Glomerular visceral epithelial cell (primary cell): Measurements from ENCODE around the gene SLC3A2.

Experiments used
- DNase-seq: peaks from one replicate; pipeline ENCODE4 v3.0.0-alpha.2; 2016; ENCODE audit errors: extremely low spot score

Gene SLC3A2

DNA sequence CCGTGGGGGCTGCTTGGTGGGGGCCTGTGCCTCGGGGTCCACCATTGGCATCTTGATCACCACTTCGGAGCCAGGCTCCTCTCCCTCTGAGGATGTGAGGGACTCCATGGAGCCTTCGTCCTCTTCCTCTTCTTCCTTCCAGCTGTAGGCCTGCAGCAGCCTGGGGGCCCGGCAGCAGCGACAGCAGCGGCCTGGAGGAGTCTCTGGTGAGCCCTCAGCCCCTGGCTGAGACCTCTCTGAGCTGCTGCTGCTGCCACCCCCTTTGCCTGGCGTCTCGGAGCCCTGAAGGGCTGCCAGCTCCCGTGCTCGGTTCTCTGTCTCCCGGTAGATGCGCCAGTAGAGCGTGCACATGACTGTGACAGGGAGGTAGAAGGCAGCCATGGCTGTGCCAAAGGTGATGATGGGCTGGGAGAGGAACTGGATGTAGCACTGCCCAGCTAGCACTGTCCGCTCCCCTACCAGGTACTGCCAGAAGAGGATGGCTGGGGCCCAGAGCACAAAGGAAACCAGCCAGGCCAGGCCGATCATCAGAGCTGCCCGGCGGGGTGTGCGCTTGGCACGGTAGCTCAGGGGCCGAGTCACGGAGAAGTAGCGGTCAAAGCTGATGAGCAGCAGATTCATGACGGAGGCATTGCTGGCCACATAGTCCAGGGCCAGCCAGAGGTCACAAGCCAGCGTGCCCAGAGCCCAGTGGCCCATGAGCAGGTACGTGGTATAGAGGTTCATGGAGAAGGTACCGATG is 29.6 kb downstream of the SLC3A2 start:
- DNase-seq: no peak

DNA sequence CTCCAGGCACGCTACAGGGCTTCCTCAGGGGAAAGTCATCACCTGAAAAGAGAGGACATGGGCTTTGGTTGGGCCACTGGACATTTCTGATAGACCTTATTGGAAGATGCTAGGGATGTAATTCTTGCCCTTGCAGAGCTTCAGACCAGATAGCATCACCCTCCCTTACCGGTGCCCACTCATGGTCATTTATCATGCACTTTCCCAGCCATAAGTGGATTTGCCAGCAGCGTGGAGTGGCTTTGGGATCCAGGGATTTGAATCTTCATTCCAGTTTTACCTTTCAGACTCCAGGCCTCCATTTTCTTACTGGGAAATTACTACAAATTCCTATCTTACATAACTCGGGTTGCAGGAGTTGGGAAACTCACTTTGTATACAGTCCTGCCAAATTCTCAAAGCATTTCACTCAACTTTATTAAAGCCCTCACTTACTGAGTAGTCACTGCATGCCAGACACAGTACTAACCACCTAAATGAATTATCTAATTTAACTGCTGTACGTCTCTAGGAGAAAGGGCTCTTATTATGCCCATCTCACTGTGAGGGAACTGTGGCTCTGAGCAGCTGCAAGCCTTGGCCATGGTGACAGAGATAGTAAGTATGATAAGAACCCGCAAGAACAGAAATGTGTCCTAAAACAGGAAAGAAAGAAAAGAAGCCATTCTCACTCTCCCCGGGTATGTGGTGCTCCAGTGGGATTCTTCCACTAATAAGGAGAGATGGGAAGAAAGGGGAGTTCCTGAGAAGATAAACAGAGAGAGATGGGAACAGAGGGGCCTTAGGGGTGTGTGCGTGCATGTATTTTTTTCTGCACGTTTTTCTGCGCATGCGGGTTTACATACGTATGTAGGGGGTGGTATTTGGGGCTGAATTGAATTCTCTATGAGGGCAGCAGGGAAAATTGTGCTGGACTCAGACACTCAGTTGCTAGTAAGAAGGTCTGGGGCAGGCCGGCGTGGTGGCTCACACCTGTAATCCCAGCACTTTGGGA is 30.7 kb downstream of the SLC3A2 start:
- no peak for DNase-seq

DNA sequence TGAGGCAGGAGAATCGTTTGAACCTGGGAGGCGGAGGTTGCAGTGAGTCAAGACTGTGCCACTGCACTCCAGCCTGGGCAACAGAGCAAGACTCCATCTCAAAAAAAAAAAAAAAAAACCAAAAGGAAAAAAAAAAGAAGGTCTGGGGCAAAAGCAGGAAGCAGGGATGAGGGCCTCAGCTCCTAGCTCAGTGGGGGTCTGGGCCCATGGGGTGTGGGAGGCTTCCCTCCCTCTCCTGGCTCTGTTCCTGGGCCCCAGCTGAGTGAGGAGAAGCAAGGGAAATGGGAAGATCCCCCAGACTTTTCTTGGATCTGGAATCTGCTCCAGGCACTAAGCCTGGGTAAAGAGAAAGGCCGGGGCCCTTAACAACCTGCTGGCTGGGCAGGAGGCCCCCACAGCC is 31.6 kb downstream of the SLC3A2 start:
- DNase-seq: no peak

DNA sequence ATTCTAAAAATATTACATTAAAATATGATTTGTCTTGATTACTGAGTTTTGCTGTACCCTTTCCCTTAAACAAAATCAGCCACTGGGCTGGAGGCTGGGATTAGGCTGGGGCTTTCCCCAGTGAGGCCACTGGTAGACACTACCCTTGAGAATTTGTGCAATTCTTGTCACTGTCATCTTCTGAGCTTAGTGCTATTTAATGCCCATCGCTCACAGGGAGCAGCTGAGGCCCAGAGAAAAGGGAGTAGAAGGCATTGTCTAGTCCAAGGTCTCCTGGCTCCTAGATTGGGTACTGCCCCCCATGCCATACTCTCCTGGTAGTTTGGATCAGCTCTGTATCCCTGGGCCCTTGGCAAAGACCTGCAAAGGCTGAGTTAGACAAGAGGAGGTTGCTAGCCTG is 33.7 kb downstream of the SLC3A2 start:
- DNase-seq: no peak

DNA sequence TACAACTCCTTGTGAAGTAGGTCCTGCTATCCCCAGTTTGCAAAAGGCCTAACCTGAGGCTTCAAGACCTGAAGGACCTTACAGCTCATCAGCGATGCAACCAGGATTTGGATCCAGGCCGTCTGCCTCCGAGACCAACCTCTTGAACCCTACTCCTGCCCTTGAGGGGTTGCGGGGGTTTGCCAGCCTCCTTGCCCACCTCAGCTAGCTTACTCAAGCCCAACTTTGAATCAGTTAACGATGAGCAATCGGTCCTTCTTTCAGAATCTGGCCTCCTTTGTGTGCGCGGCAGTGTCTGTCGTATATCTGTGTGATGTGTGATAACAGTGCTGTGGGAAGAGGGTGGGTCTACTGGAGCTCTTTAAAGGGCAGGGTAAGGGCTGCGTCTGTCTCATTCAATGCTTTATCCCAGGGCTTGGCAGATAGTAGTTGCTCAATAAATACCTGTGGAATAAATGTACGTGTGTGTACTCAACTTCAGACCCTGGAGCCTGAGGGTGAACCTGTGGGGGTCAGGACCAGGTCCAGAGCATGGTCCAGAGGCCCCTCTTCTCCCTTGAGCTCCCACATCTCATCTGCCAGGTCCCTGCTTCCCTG is 37.3 kb downstream of the SLC3A2 start:
- DNase-seq: no peak

DNA sequence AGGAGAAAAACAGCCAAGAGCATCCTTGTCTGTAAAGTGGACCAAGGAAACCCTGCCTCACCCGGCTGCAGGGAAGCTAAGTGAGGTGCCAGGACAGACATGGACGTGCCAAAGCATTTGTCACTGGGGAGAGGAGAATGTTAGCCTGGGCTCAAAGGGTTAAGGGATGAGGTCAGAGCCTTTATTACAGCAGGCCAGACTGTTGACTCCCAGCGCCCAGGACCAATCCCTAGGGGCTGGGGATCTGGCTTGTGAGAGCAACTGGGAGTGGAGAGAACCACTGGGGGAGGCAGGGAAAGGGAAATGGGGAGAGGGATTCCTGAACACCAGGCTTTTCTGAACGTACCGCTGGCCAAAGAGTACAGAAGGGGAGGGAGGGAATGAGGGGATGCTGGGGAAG is 37.8 kb downstream of the SLC3A2 start:
- no peak for DNase-seq

DNA sequence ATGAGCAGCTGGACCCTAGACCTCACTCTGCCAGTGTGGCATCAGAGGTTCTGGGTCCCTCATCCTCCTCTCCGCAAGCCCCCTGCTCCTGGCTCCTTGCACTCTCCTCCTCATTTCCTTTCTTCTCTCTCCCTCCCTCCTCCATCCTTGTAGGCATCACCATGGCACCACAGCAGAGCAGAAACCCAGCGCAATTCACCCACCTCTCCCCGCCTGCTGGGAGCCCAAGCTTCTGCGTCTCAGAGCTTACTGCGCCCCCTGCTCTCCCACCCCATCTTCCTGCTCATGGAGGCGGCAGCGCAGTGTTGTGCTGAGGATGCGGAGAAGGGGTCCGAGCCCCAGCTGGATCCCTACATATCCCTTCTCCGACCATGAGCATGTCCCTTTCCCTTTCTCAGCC is 38.8 kb downstream of the SLC3A2 start:
- no peak for DNase-seq

DNA sequence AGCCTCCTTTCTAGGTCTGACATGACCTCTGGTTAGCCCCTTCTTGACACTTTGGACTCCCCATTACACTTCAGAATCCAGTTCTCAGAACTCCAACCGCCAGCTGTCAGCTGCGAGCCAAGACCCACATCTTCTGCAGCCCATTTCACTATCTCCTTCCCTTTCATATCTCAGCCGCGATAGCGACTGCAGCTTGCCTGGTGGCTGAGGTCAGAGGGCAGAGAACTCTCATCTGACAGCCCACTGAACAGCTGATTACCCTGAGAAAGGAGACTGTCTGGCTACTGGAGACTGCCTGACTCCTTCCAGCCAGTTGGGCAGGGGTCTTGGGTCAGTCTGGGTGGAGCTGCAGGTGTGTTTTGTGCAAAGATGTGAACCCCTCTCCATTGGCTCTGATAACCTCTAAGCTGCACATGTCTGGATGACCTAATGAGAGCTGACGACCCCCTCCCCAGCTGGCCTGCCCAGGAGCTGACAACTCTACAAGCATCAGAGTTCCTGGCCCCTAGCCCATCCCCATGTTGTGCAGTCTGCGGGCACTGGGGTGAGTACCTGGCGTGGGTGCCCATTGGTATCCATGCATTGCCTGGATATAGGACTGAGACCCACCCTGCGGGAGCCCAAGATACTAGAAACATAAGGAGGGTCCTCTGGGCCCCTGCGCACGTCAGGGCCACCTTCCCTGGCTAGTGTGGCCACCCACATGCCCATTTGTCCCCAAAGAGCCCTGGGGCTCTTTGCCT is 39.4 kb downstream of the SLC3A2 start:
- no peak for DNase-seq

DNA sequence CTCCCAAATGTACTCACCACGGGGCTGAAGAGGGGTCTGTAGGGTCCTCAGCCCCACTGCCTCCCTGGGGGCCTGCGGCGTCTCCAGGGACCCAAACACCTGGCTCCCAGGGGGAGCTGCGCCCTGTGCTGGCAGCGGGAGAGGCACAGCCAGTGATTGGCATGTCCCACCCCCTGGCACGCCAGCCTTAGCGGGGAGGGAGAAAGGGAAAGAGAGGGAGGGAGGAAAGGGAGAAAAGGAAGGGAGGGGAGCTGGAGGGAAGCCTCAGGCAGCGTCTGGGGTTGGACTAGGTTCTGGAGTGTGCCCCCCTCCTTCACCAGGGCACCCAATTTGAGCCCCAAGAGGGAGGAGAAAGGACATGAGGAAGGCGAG is 40.5 kb downstream of the SLC3A2 start, which contains the start of gene CHRM1:
CHRM1 (minus strand) TSS at position 163 of the 372 bp plus-strand sequence. CDS start 10,263 bp downstream, outside the sequence.
- DNase-seq: no peak

DNA sequence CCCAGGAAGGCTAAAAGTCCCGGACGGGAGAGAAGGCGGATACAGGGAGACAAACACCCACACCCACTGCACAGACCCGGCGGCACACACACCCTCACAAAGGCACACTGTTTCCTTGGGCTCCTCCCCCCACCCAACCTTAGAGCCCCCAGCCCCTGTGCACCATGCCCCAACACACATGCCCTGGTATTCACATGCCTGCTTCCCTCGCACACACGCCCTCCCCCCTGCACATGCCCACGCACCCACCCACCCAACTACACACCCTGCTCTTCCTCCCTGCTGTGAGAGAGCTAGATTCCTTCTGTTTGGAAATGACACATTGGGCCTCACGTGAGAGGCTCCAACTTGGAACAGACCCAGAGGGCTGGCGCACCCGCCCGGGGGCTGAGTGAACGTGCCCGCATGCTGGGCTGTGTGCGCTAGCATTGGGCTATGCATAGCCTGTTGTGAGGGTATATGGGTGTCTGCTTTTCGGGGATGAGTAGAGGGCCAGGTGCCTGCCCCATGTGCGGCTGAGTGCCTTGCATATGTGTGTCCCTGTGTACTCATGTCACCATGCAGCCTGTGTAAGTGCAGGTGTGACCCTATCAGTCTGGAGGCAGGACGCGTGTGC is 41.0 kb downstream of the SLC3A2 start:
- no peak for DNase-seq

DNA sequence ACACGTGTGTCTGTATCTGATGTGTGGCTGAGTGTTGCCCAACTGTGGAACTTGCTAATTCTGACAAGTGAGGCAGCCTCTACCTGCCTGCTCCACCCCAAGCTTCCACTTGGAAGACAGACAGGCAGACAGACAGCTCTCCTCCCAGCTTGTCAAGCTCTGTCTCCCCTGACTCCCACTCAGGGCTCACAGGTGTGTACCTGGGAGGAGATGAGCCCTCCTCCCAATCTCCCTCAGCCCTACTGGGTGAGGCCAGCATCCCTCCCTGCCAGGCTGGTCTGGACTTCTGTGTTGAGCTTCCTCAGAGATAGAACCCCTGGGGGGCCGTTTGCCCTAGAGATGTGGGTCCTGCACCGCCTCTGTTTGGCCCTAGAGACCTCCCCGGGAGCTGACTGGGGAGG is 41.5 kb downstream of the SLC3A2 start:
- DNase-seq: no peak

DNA sequence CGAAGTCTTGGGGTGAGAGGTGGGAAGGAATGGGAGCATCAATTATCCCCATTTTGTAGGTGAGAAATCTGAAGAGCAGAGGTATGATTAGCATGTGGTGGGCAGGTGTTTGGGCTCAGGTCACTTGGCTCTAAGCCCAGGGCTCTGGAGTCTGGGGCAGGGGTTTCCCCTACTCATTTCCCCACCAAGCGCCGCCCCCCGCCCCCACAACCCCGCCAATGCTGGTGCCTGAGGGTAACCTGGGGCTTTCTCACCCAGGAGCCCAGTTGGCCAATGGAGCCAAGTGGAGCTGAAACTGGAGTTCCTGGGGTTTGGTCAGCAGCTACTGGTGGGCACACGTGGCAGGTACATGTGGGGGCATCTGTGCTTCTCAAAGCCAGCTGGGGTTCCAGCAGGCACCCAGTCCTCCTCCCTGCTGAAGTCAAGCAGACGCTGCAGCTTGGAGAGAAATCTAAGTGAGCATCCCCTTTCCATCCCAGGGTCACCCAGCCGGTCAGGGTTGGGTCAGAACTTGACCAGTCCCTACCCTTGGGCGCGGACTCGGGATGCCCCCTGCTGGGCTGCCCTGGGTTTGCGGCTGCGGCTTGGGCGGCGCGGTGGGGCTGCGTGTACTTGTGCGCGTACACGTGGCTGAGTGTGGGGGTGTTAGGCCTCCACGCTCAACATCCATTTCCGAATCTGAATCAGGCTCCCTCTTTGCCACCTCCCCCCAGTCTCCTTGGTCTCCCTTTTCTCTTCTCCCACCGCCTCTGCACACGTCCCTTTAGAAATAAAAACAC is 42.1 kb downstream of the SLC3A2 start:
- no peak for DNase-seq

DNA sequence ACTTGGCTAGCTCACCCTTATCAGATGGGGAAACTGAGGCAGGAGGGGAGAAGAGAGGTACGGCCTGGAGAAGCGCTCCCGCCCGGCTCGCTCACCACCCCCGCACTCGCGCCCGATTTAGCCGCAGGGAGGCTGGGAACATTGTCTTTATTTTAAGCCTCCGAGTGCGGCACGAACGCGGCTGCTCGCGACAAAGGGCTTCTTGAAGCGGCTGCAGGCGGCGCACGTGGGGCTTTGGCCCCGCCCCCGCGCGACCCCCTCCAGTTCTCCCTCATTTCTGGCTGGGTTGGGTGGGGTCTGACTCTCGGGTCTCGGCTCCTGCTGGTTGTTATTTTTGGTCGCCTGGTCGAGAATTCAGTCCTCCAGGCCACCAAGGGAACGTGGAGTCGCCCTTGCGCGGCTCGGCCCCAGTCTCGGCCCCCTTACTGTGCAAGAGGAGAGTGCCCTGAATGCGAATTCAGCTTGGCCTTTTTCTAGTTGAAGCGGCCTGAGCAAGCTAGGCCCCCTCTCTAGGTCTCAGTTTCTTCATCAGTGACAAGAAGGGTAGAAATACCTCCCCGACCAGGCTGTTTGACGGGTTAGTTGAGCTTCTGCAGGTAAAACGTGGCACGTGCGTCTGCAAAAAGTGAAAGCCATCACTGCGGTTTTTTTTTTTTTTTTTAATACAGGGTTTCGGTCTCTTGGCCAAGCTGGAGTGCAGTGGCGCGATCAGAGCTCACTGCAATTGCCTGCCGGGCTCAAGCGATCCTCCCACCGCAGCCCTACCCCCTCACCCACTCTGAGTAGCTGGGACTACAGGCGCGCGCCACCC is 43.1 kb downstream of the SLC3A2 start:
- no peak for DNase-seq

DNA sequence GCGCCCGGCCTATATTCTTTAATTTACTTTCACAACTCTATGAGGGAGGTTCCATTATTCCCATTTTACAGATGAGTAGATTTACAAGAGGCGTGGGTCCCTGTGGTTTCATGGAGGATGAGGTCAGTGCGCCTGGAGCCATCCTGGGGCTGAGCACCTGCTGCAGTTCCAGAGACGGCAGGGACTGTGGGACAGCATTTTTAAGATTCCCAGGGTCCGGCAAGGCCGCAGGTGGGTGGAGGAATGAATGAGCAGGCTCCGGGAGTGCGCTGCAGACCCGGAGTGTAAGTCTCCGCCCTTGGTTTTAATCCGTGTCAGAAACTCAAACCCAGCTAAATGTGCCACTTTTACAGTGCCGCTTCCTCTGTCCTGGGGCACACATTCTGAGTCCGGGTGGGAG is 44.6 kb downstream of the SLC3A2 start:
- DNase-seq: no peak

DNA sequence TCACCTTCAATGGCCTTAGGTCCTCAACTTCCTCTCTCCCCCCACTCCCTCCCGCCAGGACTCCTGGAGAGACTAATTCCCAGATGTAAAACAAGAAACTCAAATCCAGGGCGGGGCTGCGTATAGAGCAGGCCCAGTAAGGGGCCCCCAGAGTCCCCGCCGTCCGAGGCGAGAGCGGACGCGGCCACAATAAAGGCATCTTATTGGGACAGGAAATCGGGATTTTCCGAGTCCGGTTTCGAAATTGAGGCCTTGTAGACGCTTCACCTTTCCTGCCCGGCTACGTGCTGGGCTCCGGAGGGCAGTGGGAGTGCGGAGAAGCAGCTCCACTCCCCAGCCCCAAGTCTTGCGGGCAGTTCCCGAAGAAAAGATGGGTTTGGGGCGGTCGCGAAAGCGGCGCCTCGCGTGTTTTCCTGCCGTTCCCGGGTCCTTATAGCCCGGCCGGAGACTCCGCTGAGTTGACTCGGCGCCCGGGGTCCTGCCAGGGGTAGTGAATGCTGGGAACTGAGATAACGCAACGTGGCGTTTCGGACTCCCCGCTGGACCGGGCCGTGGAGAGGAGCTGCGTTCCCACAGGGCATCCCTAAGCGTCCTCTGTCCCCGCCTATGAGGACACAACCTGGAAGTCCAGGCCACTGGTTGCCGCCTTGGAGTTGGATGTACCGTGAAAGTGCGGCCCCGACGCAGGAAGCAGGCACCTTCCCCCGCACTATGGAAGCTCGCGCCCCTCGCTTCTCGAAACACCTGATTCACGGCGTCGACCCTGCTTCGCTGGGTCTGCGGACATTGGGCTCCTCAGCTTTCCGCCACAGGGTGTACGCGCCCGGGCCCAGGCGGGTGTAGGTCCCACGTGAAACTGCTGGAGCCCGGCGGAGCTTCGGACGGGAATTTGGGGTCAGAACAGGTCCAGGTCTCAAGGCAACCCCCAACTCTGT is 45.3 kb downstream of the SLC3A2 start:
- DNase-seq: no peak

DNA sequence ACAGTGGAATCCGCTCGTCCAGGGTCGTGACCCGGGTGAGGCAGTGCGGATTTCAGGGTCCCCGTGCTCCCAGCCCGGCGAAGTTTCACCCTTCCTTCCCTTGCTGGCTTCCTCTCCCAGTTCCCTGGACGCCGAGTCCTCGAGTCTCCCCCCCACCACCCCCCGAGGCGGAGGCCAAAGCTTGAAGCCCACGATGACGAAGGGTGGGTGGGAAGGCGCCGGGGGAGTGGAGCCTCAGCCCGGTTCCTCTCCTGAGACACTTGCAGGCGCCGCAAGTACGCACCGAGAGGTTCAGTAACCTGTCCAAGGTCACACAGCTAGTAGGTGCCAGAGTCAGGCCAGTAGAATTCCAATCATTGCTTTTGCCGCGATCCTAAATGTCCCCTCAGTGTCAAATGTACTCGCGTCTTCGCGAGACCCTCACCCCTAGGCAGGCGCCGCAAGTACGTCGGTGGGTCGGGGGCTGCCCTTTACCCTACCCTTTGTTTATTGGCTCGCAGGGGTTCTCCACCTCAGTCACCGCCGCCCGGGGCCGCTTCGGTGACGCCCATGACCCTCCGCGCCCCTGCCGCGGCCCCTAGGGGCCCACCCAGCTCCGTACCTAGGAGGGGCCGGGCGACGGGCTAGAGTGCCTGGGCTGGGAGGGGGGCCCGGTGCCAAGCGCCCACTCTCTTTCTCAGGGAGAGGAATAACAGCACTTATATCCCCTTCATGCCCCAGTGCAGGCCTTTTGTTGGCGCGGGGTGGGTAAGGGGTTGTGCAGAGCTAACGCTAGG is 46.2 kb downstream of the SLC3A2 start:
- no peak for DNase-seq

DNA sequence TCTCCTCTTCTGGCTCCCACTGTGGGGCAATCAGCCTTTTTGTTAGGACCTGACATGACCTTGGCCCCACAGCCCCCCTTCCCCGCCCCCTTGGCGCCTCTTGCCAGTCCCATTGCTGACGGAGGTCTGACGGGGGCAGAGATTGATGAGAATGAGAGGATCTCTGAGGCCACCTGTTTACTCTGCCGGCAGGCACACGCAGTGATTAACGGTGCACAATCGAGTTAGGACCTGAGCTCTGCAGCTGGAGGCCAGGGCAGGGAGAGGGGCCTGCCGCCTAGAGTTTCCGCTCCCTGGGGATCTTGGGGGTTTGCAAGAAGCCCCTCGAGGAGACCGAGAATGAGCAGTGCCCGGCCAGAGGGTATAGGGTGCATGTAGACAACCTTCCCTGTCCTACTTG is 47.3 kb downstream of the SLC3A2 start:
- DNase-seq: no peak

DNA sequence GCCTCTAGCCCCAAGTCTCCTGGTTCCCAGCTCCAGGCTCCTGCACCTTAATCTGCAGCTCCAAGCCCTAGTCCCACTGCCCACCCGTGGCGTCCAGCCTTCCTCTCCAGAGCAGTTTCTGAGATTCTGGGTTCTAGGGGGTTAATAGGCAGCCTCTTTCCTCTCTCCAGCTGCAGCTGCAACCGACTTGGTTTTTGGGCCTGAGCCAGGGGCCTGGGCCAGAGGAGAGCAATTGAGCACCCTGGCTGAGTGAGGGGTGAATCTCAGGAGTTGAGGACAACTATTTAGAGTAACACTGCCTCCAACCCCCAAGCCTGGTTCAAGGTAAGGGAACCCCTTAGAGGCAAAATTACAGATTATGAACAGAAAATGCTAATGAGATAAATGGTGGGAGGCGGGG is 49.5 kb downstream of the SLC3A2 start:
- DNase-seq: no peak
